H9 (cell line): ENCODE data around the gene DISP1. TPM values are rescaled to one million over a fixed set of nuclear protein-coding genes. Genes with fewer than 3 reads are reported as not detected.

Experiments
- DNase-seq: peaks from one replicate; pipeline ENCODE4 v3.0.0-alpha.2; 2017
- H2AFZ ChIP-seq: one replicate; pipeline ENCODE4 v1.6.1; 2013; ENCODE audit warnings: mild to moderate bottlenecking, low read length, control low read depth, moderate library complexity
- H2AK5ac ChIP-seq: 2 replicates; pipeline ENCODE4 v1.6.1; 2013; ENCODE audit warnings: low read length, control low read depth, mixed read lengths; ENCODE audit not compliant: insufficient read length
- H2BK120ac ChIP-seq: one replicate; pipeline ENCODE4 v1.6.1; 2013; ENCODE audit warnings: low read depth, mild to moderate bottlenecking, low read length, control low read depth, inconsistent platforms; ENCODE audit not compliant: poor library complexity, severe bottlenecking
- H2BK12ac ChIP-seq: 2 replicates; pipeline ENCODE4 v1.6.1; 2013; ENCODE audit warnings: low read length, control low read depth, mixed read lengths, low read depth; ENCODE audit not compliant: insufficient read length
- H2BK15ac ChIP-seq: 2 replicates; pipeline ENCODE4 v1.6.1; 2013; ENCODE audit warnings: low read depth, low read length, control low read depth
- H2BK20ac ChIP-seq: one replicate; pipeline ENCODE4 v1.6.1; 2013; ENCODE audit warnings: low read depth, mild to moderate bottlenecking, low read length, control low read depth, inconsistent platforms; ENCODE audit not compliant: poor library complexity, severe bottlenecking
- H2BK5ac ChIP-seq: 2 replicates; pipeline ENCODE4 v1.6.1; 2013; ENCODE audit warnings: low read length, control low read depth, mixed read lengths; ENCODE audit not compliant: insufficient read length
- H3K14ac ChIP-seq: 2 replicates; pipeline ENCODE4 v1.6.1; 2013; ENCODE audit warnings: low read length, control low read depth; ENCODE audit not compliant: insufficient read depth
- H3K18ac ChIP-seq: 2 replicates; pipeline ENCODE4 v1.6.1; 2013; ENCODE audit warnings: low read depth, mild to moderate bottlenecking, mixed read lengths, low read length, control low read depth; ENCODE audit not compliant: insufficient read length
- H3K23ac ChIP-seq: 2 replicates; pipeline ENCODE4 v1.6.1; 2013; ENCODE audit warnings: low read length, control low read depth, mixed read lengths, low read depth; ENCODE audit not compliant: insufficient read length
- H3K23me2 ChIP-seq: 2 replicates; pipeline ENCODE4 v1.6.1; 2013; ENCODE audit warnings: low read depth, mild to moderate bottlenecking, mixed read lengths, low read length, control low read depth; ENCODE audit not compliant: insufficient read length, poor library complexity, severe bottlenecking
- H3K27ac ChIP-seq: 2 replicates; pipeline ENCODE4 v1.5.1; 2013; ENCODE audit warnings: low read length, control low read depth, mixed read lengths, low read depth; ENCODE audit not compliant: insufficient read length
- H3K27me3 ChIP-seq: 2 replicates; pipeline ENCODE4 v1.6.1; 2013; ENCODE audit warnings: low read length, control low read depth, inconsistent platforms; ENCODE audit not compliant: insufficient read depth
- H3K4ac ChIP-seq: 2 replicates; pipeline ENCODE4 v1.6.1; 2013; ENCODE audit warnings: low read depth, mild to moderate bottlenecking, control low read depth, inconsistent platforms, low read length, moderate library complexity
- H3K4me1 ChIP-seq: 2 replicates; pipeline ENCODE4 v1.6.1; 2013; ENCODE audit warnings: low read length, control low read depth, inconsistent platforms; ENCODE audit not compliant: insufficient read depth
- H3K4me2 ChIP-seq: 2 replicates; pipeline ENCODE4 v1.6.1; 2013; ENCODE audit warnings: low read length, control low read depth, mixed read lengths; ENCODE audit not compliant: insufficient read length, insufficient read depth
- H3K56ac ChIP-seq: 2 replicates; pipeline ENCODE4 v1.6.1; 2013; ENCODE audit warnings: low read depth, mild to moderate bottlenecking, mixed read lengths, low read length, control low read depth; ENCODE audit not compliant: insufficient read length
- H3K79me1 ChIP-seq: 2 replicates; pipeline ENCODE4 v1.6.1; 2013; ENCODE audit warnings: low read depth, mild to moderate bottlenecking, moderate library complexity, low read length, control low read depth, inconsistent platforms; ENCODE audit not compliant: insufficient read depth, poor library complexity, severe bottlenecking
- H3K79me2 ChIP-seq: 2 replicates; pipeline ENCODE4 v1.6.1; 2013; ENCODE audit warnings: low read length, control low read depth, inconsistent platforms; ENCODE audit not compliant: insufficient read depth
- H3K9ac ChIP-seq: 2 replicates; pipeline ENCODE4 v1.6.1; 2013; ENCODE audit warnings: low read length, control low read depth, mixed read lengths; ENCODE audit not compliant: insufficient read length; ENCODE audit errors: extremely low read depth
- H3K9me3 ChIP-seq: one replicate; pipeline ENCODE4 v1.6.1; 2013; ENCODE audit warnings: low read depth, low read length, inconsistent platforms; ENCODE audit not compliant: control insufficient read depth
- H3T11ph ChIP-seq: one replicate; pipeline ENCODE4 v1.6.1; 2013; ENCODE audit warnings: mild to moderate bottlenecking, low read length, control low read depth, inconsistent platforms
- H4K20me1 ChIP-seq: one replicate; pipeline ENCODE4 v1.6.1; 2013; ENCODE audit not compliant: control insufficient read depth, insufficient read length, insufficient read depth
- H4K5ac ChIP-seq: 2 replicates; pipeline ENCODE4 v1.6.1; 2013; ENCODE audit warnings: low read depth, mild to moderate bottlenecking, mixed read lengths, low read length, control low read depth; ENCODE audit not compliant: insufficient read length
- H4K8ac ChIP-seq: replicated peaks from 2 replicates; pipeline ENCODE4 v1.6.1; 2013; ENCODE audit warnings: low read length, control low read depth, mixed read lengths, low read depth; ENCODE audit not compliant: insufficient read length
- H4K91ac ChIP-seq: 2 replicates; pipeline ENCODE4 v1.6.1; 2013; ENCODE audit warnings: low read depth, mild to moderate bottlenecking, moderate library complexity, mixed read lengths, low read length, control low read depth; ENCODE audit not compliant: insufficient read length
- H3K27ac Mint-ChIP-seq, 3 experiments: 2 replicates in 2 of 3; 3 replicates in 1 of 3; pipeline ENCODE4 v1.8.0; 2020 to 2021; ENCODE audit warnings: mixed read lengths in 3 of 3, mild to moderate bottlenecking in 1 of 3, moderate library complexity in 1 of 3
- H3K27me3 Mint-ChIP-seq: 2 replicates; pipeline ENCODE4 v1.8.0; 2021; ENCODE audit warnings: low read depth, mild to moderate bottlenecking, moderate library complexity, mixed read lengths
- H3K36me3 Mint-ChIP-seq, 3 experiments: 2 replicates in 2 of 3; 3 replicates in 1 of 3; pipeline ENCODE4 v1.8.0; 2020 to 2021; ENCODE audit warnings: low read depth in 3 of 3, mixed read lengths in 3 of 3; ENCODE audit not compliant: insufficient read depth in 1 of 3
- H3K4me1 Mint-ChIP-seq, 2 experiments: 2 replicates each; pipeline ENCODE4 v1.8.0; 2020; ENCODE audit warnings: mixed read lengths in 2 of 2
- H3K4me3 Mint-ChIP-seq, 2 experiments: 2 replicates in 1 of 2; 3 replicates in 1 of 2; pipeline ENCODE4 v1.8.0; 2020 to 2021; ENCODE audit warnings: mild to moderate bottlenecking in 2 of 2, mixed read lengths in 2 of 2, moderate library complexity in 1 of 2
- H3K9me3 Mint-ChIP-seq, 2 experiments: 2 replicates in 1 of 2; 3 replicates in 1 of 2; pipeline ENCODE4 v1.8.0; 2020; ENCODE audit warnings: mild to moderate bottlenecking in 2 of 2, mixed read lengths in 2 of 2, moderate library complexity in 1 of 2
- WGBS: extraction: QIAGEN DNeasy Blood & Tissue Kit; methylation state at CpG from one replicate; pipeline ENCODE4 v1.1.7; 2013; ENCODE audit warnings: missing lambda C conversion rate, low lambda C conversion rate, mixed read lengths; ENCODE audit not compliant: insufficient read length; ENCODE audit errors: extremely low coverage; 5-methylcytosine and 5-hydroxymethylcytosine counted together
- total RNA-seq: library from RNA; stranded (reverse); gene quantifications from 2 replicates; pipeline ENCODE4 v1.2.1, GENCODE V29; 2021
- TF ChIP-seq, protein P1 (sequence below): fragments of 200-600 bp; sonication (generic); conservative IDR thresholded peaks from 3 replicates; pipeline ENCODE4 v1.8.0; 2021; ENCODE audit warnings: antibody characterized with exemption, mild to moderate bottlenecking

DISP1 gene
- total RNA-seq, 1 experiment from 2014 or later = 2.6 TPM

DNA sequence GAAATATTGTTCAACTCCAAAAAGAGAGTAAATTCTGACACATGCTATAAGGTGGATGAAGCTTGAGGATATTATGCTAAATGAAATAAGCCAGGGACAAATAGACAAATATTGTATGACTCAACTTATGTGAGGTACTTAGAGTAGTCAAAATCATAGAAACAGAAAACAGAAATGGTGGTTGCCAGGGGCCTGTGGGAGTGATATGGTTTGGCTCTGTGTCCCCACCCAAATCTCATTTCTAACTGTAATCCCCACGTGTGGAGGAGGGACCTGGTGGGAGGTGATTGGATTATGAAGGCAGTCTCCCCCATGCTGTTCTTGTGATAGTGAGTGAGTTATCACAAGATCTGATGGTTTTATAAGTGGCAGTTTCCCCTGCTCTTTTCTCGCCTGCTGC lies 24.7 kb upstream of the DISP1 start:
- Histone ChIP-seq H4K20me1 (no peaks in the 10 kb centered on the region), H3K23me2 (no peaks in the 10 kb centered on the region), H2BK5ac (no peak overlapping the region), H3K9ac (no peak overlapping the region), H2AFZ (no peak overlapping the region), H3K14ac (no peak overlapping the region), H3K4ac (no peak overlapping the region), H3K18ac (no peak overlapping the region), H3T11ph (no peak overlapping the region), H3K79me1 (no peaks in the 10 kb centered on the region), H3K23ac (no peak overlapping the region), H4K8ac (no peak overlapping the region), H2BK15ac (no peak overlapping the region), H3K27ac (no peak overlapping the region), H2BK120ac (no peak overlapping the region), H3K27me3 (no peaks in the 10 kb centered on the region), H3K4me2 (no peak overlapping the region), H2BK20ac (no peak overlapping the region), H2BK12ac (no peak overlapping the region), H4K91ac (no peak overlapping the region), H3K79me2 (no peaks in the 10 kb centered on the region), H3K4me1 (no peaks in the 10 kb centered on the region), H3K9me3 (no peaks in the 10 kb centered on the region), H2AK5ac (no peak overlapping the region), H4K5ac (no peak overlapping the region), H3K56ac (no peak overlapping the region)
- no peak overlapping the region for H3K4me3 Mint-ChIP-seq
- TF ChIP-seq, protein P1, sequence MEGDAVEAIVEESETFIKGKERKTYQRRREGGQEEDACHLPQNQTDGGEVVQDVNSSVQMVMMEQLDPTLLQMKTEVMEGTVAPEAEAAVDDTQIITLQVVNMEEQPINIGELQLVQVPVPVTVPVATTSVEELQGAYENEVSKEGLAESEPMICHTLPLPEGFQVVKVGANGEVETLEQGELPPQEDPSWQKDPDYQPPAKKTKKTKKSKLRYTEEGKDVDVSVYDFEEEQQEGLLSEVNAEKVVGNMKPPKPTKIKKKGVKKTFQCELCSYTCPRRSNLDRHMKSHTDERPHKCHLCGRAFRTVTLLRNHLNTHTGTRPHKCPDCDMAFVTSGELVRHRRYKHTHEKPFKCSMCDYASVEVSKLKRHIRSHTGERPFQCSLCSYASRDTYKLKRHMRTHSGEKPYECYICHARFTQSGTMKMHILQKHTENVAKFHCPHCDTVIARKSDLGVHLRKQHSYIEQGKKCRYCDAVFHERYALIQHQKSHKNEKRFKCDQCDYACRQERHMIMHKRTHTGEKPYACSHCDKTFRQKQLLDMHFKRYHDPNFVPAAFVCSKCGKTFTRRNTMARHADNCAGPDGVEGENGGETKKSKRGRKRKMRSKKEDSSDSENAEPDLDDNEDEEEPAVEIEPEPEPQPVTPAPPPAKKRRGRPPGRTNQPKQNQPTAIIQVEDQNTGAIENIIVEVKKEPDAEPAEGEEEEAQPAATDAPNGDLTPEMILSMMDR = no peak
- WGBS = no CpG with 5 or more reads among the region's 2 CpGs
- no peaks in the 10 kb centered on the region for H3K36me3 Mint-ChIP-seq
- H3K27me3 Mint-ChIP-seq = peaks cover 7% of the 10 kb centered on the region
- no peak for DNase-seq
- peaks cover 0 to 5% of the 10 kb centered on the region in 2 experiments; a peak in 1 of 4 replicates for H3K4me1 Mint-ChIP-seq
- H3K9me3 Mint-ChIP-seq = peaks cover 0 to 3% of the 10 kb centered on the region in 2 experiments; a peak in 2 of 5 replicates
- H3K27ac Mint-ChIP-seq = no peak overlapping the region
